ENCODE results near the gene RMDN3.

The RMDN3 gene

DNA sequence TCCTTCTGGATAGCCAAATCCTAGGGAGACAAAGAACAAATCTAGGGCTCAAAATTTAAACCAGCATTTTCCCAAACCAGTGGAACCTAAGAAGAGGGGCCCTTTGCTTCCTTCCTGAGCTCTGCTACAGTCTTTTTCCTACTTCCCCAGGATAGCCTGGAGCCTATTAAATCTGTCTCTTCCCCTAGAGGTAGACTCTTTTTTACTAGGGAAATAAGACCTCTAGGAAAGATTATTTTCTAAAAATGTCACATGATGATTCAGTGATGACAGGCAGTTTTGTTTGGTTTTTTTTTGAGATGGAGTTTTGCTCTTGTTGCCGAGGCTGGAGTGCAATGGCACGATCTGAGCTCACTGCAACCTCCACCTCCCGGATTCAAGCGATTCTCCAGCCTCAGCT is 18.5 kb downstream of the RMDN3 start:
- DNase-seq (ENCODE audit: low spot score): no peak
- TF ChIP-seq, protein P1, sequence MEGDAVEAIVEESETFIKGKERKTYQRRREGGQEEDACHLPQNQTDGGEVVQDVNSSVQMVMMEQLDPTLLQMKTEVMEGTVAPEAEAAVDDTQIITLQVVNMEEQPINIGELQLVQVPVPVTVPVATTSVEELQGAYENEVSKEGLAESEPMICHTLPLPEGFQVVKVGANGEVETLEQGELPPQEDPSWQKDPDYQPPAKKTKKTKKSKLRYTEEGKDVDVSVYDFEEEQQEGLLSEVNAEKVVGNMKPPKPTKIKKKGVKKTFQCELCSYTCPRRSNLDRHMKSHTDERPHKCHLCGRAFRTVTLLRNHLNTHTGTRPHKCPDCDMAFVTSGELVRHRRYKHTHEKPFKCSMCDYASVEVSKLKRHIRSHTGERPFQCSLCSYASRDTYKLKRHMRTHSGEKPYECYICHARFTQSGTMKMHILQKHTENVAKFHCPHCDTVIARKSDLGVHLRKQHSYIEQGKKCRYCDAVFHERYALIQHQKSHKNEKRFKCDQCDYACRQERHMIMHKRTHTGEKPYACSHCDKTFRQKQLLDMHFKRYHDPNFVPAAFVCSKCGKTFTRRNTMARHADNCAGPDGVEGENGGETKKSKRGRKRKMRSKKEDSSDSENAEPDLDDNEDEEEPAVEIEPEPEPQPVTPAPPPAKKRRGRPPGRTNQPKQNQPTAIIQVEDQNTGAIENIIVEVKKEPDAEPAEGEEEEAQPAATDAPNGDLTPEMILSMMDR (IDR thresholded peaks at IDR 0.05; ENCODE audit: extremely low read depth, missing control alignments): no peak

DNA sequence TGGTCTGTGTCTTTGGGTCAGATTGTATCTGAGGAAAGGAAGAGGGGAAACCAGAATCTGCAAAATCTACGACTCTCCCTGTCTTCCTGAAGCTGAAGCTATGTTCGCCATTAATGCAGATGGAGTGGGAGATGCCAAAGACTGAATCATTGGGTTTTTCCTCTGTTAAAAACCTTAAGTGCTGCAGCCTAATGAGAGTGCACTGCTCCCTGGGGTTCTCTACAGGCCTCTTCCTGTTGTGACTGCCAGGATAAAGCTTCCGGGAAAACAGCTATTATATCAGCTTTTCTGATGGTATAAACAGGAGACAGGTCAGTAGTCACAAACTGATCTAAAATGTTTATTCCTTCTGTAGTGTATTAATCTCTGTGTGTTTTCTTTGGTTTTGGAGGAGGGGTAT is 24.0 kb downstream of the RMDN3 start:
- DNase-seq (ENCODE audit: low spot score): no peak
- TF ChIP-seq, protein P1 (IDR thresholded peaks at IDR 0.05; ENCODE audit: extremely low read depth, missing control alignments): no peak

- TF ChIP-seq, protein P1 (IDR thresholded peaks at IDR 0.05; ENCODE audit: extremely low read depth, missing control alignments): no peak
- no peak for DNase-seq (ENCODE audit: low spot score)
These were observed 31.1 kb downstream of the RMDN3 start for GRCh38 chr15:40723919-40724318.

- DNase-seq (ENCODE audit: low spot score): no peak
- TF ChIP-seq, protein P1 (IDR thresholded peaks at IDR 0.05; ENCODE audit: extremely low read depth, missing control alignments): no peak
These were observed 32.1 kb downstream of the RMDN3 start for GRCh38 chr15:40722934-40723333.

- no peak for DNase-seq (ENCODE audit: low spot score)
- TF ChIP-seq, protein P1 (IDR thresholded peaks at IDR 0.05; ENCODE audit: extremely low read depth, missing control alignments): no peak
These were observed 32.7 kb downstream of the RMDN3 start for GRCh38 chr15:40722354-40722753.

DNA sequence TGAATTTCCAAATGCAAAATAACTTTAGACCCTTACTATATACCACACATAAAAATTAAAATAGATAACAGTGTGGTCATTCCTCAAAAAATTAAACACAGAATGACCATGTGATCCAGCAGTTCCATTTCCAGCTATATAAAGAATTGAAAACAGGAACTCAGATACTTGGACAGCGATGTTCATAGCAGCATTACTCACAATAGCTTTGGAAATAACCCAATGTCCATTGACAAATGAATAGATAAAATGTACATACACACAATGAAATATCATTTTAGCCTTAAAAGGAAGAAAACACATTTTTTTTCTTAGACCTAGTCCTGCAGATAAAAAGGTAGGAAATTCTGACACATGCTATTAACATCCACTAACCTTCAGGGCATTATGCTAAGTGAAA is 33.4 kb downstream of the RMDN3 start:
- TF ChIP-seq, protein P1 (IDR thresholded peaks at IDR 0.05; ENCODE audit: extremely low read depth, missing control alignments): no peak
- no peak for DNase-seq (ENCODE audit: low spot score)

DNA sequence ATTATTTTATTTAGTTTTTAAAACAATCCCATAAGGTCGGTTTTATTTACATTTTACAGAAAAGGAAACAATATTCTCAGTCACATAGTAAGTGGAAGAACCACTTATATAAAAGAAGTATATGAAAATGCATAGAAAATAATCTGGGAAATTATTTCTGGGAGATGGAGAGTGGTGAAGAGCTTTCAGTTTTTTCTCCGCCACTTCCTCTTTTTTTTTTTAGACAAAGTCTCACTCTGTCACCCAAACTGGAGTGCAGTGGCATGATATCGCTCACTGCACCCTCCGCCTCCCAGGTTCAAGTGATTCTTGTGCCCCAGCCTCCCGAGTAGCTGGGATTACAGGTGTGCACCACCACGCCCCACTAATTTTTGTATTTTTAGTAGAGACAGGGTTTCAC is 38.9 kb downstream of the RMDN3 start:
- TF ChIP-seq, protein P1 (IDR thresholded peaks at IDR 0.05; ENCODE audit: extremely low read depth, missing control alignments): no peak
- no peak for DNase-seq (ENCODE audit: low spot score)

Data from GM20000 (cell line).